ENCODE results near the gene RNASE4.

DNA sequence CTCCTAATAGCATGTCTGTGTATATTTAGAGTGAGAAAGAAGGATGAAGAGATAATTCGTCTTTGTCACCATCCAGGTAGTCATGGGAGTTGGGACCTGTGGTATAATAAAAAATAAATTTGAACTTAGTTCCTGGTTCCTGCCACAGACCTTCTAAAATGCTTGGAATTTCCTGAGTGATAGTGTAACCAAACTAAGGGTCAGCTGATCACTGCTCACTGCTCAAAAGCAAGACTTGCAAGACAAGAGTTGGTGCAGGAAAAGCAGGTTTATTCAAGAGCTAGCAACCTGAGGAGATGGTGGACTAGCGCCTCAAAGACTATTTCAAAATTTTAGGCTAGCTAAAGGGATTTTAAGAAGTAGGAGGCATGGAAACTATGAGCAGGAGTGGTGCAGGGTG, 23.3 kb downstream of the RNASE4 start:
- TF ChIP-seq, protein P1, sequence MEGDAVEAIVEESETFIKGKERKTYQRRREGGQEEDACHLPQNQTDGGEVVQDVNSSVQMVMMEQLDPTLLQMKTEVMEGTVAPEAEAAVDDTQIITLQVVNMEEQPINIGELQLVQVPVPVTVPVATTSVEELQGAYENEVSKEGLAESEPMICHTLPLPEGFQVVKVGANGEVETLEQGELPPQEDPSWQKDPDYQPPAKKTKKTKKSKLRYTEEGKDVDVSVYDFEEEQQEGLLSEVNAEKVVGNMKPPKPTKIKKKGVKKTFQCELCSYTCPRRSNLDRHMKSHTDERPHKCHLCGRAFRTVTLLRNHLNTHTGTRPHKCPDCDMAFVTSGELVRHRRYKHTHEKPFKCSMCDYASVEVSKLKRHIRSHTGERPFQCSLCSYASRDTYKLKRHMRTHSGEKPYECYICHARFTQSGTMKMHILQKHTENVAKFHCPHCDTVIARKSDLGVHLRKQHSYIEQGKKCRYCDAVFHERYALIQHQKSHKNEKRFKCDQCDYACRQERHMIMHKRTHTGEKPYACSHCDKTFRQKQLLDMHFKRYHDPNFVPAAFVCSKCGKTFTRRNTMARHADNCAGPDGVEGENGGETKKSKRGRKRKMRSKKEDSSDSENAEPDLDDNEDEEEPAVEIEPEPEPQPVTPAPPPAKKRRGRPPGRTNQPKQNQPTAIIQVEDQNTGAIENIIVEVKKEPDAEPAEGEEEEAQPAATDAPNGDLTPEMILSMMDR (IDR thresholded peaks at IDR 0.05), result no peak
- TF ChIP-seq POLR2AphosphoS5 (IDR thresholded peaks at IDR 0.05), result peak; percentile 43

All from prostate gland (tissue), 2 donors.